GM23338 (cell line): ENCODE measurements around the gene CTNNA3. TPM values are rescaled to one million over a fixed set of nuclear protein-coding genes. Genes with fewer than 3 reads are reported as not detected.

Experiments
- ATAC-seq: fragments of 200-7000 bp; cut with Tn5 transposase; 3 replicates; pipeline ENCODE4 v1.9.1; 2020
- DNase-seq: peaks from one replicate; pipeline ENCODE4 v3.0.0-alpha.2; 2015; ENCODE audit warnings: low spot score
- H2AFZ ChIP-seq: fragments of 200-600 bp; sonication (generic); 2 replicates; pipeline ENCODE4 v1.8.0; 2016; ENCODE audit warnings: antibody characterized with exemption, mild to moderate bottlenecking, moderate library complexity
- H3F3A ChIP-seq: fragments of 200-600 bp; sonication (generic); replicated peaks from 2 replicates; pipeline ENCODE4 v1.8.0; 2017; ENCODE audit warnings: antibody characterized with exemption, mixed run types, low read depth
- H3K27ac ChIP-seq: fragments of 200-600 bp; sonication (generic); 2 replicates; pipeline ENCODE4 v1.6.1; 2016; ENCODE audit warnings: low read depth
- H3K27me3 ChIP-seq: fragments of 200-600 bp; sonication (generic); 2 replicates; pipeline ENCODE4 v1.8.0; 2016; ENCODE audit warnings: mild to moderate bottlenecking, mixed run types, moderate library complexity; ENCODE audit not compliant: insufficient read depth
- H3K36me3 ChIP-seq: fragments of 200-600 bp; sonication (generic); 2 replicates; pipeline ENCODE4 v1.8.0; 2016; ENCODE audit warnings: mild to moderate bottlenecking; ENCODE audit not compliant: insufficient read depth
- H3K4me1 ChIP-seq: fragments of 200-600 bp; sonication (generic); 2 replicates; pipeline ENCODE4 v1.8.0; 2016; ENCODE audit warnings: mild to moderate bottlenecking, moderate library complexity; ENCODE audit not compliant: insufficient read depth
- H3K4me2 ChIP-seq: fragments of 200-600 bp; sonication (generic); 2 replicates; pipeline ENCODE4 v1.7.1; 2017; ENCODE audit warnings: mixed run types
- H3K4me3 ChIP-seq: fragments of 200-600 bp; sonication (generic); 2 replicates; pipeline ENCODE4 v1.6.1; 2016; ENCODE audit warnings: mixed run types
- H3K79me2 ChIP-seq: fragments of 200-600 bp; sonication (generic); replicated peaks from 2 replicates; pipeline ENCODE4 v1.8.0; 2017; ENCODE audit warnings: mild to moderate bottlenecking; ENCODE audit not compliant: insufficient read depth
- H3K9me2 ChIP-seq: fragments of 200-600 bp; sonication (generic); 2 replicates; pipeline ENCODE4 v1.8.0; 2017; ENCODE audit not compliant: insufficient read depth
- H4K20me1 ChIP-seq: fragments of 200-600 bp; sonication (generic); replicated peaks from 2 replicates; pipeline ENCODE4 v1.8.0; 2017; ENCODE audit warnings: mild to moderate bottlenecking; ENCODE audit not compliant: insufficient read depth
- H3K27ac Mint-ChIP-seq: 2 replicates; pipeline ENCODE4 v1.8.0; 2020; ENCODE audit warnings: inconsistent platforms, mild to moderate bottlenecking, moderate library complexity, mixed read lengths
- H3K27me3 Mint-ChIP-seq: 3 replicates; pipeline ENCODE4 v1.8.0; 2022; ENCODE audit warnings: low read depth, mild to moderate bottlenecking, moderate library complexity, mixed read lengths, inconsistent platforms; ENCODE audit not compliant: insufficient read depth, poor library complexity
- H3K36me3 Mint-ChIP-seq: 3 replicates; pipeline ENCODE4 v1.8.0; 2021; ENCODE audit warnings: low read depth, mild to moderate bottlenecking, inconsistent platforms, moderate library complexity, mixed read lengths
- H3K4me1 Mint-ChIP-seq: 3 replicates; pipeline ENCODE4 v1.8.0; 2020; ENCODE audit warnings: mild to moderate bottlenecking, inconsistent platforms, mixed read lengths
- H3K4me3 Mint-ChIP-seq: 3 replicates; pipeline ENCODE4 v1.8.0; 2021; ENCODE audit warnings: moderate library complexity, mild to moderate bottlenecking, inconsistent platforms, mixed read lengths
- H3K9me3 Mint-ChIP-seq: 3 replicates; pipeline ENCODE4 v1.8.0; 2020; ENCODE audit warnings: moderate library complexity, mild to moderate bottlenecking, inconsistent platforms, mixed read lengths
- CREB1 ChIP-seq: fragments of 250-450 bp; sonication (Bioruptor Pico); IDR thresholded peaks from 2 replicates; pipeline ENCODE4 v1.5.0; 2020; ENCODE audit warnings: low read depth, mild to moderate bottlenecking, moderate library complexity
- EZH2 ChIP-seq: fragments of 200-600 bp; sonication (generic); IDR thresholded peaks from one replicate; pipeline ENCODE4 v1.8.0; 2017; ENCODE audit warnings: antibody characterized with exemption, mild to moderate bottlenecking, low read depth; ENCODE audit not compliant: unreplicated experiment
- EZH2phosphoT487 ChIP-seq: fragments of 200-600 bp; sonication (generic); IDR thresholded peaks from one replicate; pipeline ENCODE4 v1.8.1; 2018; ENCODE audit warnings: antibody characterized with exemption; ENCODE audit not compliant: unreplicated experiment
- JUNB ChIP-seq: IDR thresholded peaks from one replicate; pipeline ENCODE4 v1.6.1; 2016; ENCODE audit warnings: antibody characterized with exemption; ENCODE audit not compliant: unreplicated experiment
- NANOG ChIP-seq: IDR thresholded peaks from 2 replicates; pipeline ENCODE4 v1.6.1; 2016; ENCODE audit warnings: antibody characterized with exemption, borderline replicate concordance
- POLR2AphosphoS5 ChIP-seq: IDR thresholded peaks from 2 replicates; pipeline ENCODE4 v1.6.1; 2016; ENCODE audit warnings: antibody characterized with exemption, low read depth
- STAT1 ChIP-seq: IDR thresholded peaks from one replicate; pipeline ENCODE4 v1.6.1; 2016; ENCODE audit warnings: antibody characterized with exemption; ENCODE audit not compliant: unreplicated experiment
- ZNF114 ChIP-seq: fragments of 250-450 bp; sonication (Bioruptor Pico); IDR thresholded peaks from 2 replicates; pipeline ENCODE4 v1.5.0; 2020; ENCODE audit warnings: mild to moderate bottlenecking, moderate library complexity
- ZNF331 ChIP-seq: fragments of 250-450 bp; sonication (Bioruptor Pico); IDR thresholded peaks from 2 replicates; pipeline ENCODE4 v1.5.0; 2020; ENCODE audit warnings: low read depth, mild to moderate bottlenecking, moderate library complexity
- polyA plus RNA-seq: library from polyadenylated mRNA; unstranded; fragments of >200 nt; fragmentation: Nextera tagmentation; extraction: Ambion mirVana; gene quantifications from 2 replicates; pipeline ENCODE4 v1.2.1, GENCODE V29; 2016
- total RNA-seq: library from RNA; depleted of rRNA; stranded (reverse); fragments of >200 nt; shearing (Covaris generic); gene quantifications from 2 replicates; pipeline ENCODE4 v1.2.3, GENCODE V29; 2014
- TF ChIP-seq, protein P1 (sequence below): IDR thresholded peaks from one replicate; pipeline ENCODE4 v1.6.1; 2018; ENCODE audit warnings: antibody characterized with exemption; ENCODE audit not compliant: unreplicated experiment
- TF ChIP-seq, protein P2 (sequence below): fragments of 250-450 bp; sonication (Bioruptor Pico); IDR thresholded peaks from 2 replicates; pipeline ENCODE4 v1.5.0; 2020; ENCODE audit warnings: mild to moderate bottlenecking, moderate library complexity
- TF ChIP-seq, protein P3 (sequence below): IDR thresholded peaks from 2 replicates; pipeline ENCODE4 v1.6.1; 2016; ENCODE audit warnings: antibody characterized with exemption
- TF ChIP-seq, protein P4 (sequence below), 2 experiments: fragments of 200-600 bp in 1 of 2; sonication (generic) in 1 of 2; conservative IDR thresholded peaks; 2 replicates each; pipeline versions ENCODE4 v1.5.1 to v1.6.1; 2016 to 2017; ENCODE audit warnings: antibody characterized with exemption in 2 of 2, low read depth in 2 of 2, mild to moderate bottlenecking in 2 of 2, moderate library complexity in 1 of 2

The CTNNA3 gene
- total and polyA plus RNA-seq, 2 experiments from 2014 or later, result 0.71 to 3.3 TPM

DNA sequence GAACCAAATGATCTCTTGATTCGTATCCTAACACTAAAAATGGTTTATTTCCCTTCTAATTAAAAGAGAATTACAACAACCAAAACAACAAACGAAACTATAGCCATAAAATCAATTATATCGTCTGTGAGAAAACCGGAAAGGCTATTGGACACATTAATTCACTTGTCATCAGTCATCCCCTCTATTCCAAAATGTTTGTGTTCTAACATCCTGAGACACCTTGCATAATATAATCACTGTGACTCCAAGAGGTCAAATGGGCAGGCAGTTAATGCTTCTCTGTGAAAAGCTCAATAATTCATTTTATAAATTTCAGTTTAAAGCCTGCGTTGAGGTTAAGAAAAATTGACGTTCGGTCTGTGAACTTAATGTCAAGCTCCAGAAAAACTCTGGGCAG is 770.6 kb downstream of the CTNNA3 start:
- Histone ChIP-seq H3K4me1 (peaks cover 36% of the 10 kb centered on the region), H2AFZ (no peak overlapping the region), H3K79me2 (no peaks in the 10 kb centered on the region), H3K36me3 (no peaks in the 10 kb centered on the region), H3K9me2 (no peaks in the 10 kb centered on the region), H3K27me3 (peaks cover 36% of the 10 kb centered on the region), H3K4me2 (peak overlapping the region; percentile 69), H3F3A (no peaks in the 10 kb centered on the region), H4K20me1 (no peaks in the 10 kb centered on the region), H3K4me3 (peak overlapping the region; percentile 35), H3K27ac (peak overlapping the region; percentile 45; the same call in 1 of the 2 replicates)
- H3K27me3 Mint-ChIP-seq, result peaks cover 21% of the 10 kb centered on the region
- ATAC-seq (no peak), DNase-seq (no peak)
- TF ChIP-seq NANOG, result no peak
- TF ChIP-seq ZNF114 (CRISPR knock-in tag), result no peak
- TF ChIP-seq, protein P1, sequence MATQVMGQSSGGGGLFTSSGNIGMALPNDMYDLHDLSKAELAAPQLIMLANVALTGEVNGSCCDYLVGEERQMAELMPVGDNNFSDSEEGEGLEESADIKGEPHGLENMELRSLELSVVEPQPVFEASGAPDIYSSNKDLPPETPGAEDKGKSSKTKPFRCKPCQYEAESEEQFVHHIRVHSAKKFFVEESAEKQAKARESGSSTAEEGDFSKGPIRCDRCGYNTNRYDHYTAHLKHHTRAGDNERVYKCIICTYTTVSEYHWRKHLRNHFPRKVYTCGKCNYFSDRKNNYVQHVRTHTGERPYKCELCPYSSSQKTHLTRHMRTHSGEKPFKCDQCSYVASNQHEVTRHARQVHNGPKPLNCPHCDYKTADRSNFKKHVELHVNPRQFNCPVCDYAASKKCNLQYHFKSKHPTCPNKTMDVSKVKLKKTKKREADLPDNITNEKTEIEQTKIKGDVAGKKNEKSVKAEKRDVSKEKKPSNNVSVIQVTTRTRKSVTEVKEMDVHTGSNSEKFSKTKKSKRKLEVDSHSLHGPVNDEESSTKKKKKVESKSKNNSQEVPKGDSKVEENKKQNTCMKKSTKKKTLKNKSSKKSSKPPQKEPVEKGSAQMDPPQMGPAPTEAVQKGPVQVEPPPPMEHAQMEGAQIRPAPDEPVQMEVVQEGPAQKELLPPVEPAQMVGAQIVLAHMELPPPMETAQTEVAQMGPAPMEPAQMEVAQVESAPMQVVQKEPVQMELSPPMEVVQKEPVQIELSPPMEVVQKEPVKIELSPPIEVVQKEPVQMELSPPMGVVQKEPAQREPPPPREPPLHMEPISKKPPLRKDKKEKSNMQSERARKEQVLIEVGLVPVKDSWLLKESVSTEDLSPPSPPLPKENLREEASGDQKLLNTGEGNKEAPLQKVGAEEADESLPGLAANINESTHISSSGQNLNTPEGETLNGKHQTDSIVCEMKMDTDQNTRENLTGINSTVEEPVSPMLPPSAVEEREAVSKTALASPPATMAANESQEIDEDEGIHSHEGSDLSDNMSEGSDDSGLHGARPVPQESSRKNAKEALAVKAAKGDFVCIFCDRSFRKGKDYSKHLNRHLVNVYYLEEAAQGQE, result no peak
- no peak for TF ChIP-seq STAT1
- no peak for TF ChIP-seq JUNB
- TF ChIP-seq, protein P2, sequence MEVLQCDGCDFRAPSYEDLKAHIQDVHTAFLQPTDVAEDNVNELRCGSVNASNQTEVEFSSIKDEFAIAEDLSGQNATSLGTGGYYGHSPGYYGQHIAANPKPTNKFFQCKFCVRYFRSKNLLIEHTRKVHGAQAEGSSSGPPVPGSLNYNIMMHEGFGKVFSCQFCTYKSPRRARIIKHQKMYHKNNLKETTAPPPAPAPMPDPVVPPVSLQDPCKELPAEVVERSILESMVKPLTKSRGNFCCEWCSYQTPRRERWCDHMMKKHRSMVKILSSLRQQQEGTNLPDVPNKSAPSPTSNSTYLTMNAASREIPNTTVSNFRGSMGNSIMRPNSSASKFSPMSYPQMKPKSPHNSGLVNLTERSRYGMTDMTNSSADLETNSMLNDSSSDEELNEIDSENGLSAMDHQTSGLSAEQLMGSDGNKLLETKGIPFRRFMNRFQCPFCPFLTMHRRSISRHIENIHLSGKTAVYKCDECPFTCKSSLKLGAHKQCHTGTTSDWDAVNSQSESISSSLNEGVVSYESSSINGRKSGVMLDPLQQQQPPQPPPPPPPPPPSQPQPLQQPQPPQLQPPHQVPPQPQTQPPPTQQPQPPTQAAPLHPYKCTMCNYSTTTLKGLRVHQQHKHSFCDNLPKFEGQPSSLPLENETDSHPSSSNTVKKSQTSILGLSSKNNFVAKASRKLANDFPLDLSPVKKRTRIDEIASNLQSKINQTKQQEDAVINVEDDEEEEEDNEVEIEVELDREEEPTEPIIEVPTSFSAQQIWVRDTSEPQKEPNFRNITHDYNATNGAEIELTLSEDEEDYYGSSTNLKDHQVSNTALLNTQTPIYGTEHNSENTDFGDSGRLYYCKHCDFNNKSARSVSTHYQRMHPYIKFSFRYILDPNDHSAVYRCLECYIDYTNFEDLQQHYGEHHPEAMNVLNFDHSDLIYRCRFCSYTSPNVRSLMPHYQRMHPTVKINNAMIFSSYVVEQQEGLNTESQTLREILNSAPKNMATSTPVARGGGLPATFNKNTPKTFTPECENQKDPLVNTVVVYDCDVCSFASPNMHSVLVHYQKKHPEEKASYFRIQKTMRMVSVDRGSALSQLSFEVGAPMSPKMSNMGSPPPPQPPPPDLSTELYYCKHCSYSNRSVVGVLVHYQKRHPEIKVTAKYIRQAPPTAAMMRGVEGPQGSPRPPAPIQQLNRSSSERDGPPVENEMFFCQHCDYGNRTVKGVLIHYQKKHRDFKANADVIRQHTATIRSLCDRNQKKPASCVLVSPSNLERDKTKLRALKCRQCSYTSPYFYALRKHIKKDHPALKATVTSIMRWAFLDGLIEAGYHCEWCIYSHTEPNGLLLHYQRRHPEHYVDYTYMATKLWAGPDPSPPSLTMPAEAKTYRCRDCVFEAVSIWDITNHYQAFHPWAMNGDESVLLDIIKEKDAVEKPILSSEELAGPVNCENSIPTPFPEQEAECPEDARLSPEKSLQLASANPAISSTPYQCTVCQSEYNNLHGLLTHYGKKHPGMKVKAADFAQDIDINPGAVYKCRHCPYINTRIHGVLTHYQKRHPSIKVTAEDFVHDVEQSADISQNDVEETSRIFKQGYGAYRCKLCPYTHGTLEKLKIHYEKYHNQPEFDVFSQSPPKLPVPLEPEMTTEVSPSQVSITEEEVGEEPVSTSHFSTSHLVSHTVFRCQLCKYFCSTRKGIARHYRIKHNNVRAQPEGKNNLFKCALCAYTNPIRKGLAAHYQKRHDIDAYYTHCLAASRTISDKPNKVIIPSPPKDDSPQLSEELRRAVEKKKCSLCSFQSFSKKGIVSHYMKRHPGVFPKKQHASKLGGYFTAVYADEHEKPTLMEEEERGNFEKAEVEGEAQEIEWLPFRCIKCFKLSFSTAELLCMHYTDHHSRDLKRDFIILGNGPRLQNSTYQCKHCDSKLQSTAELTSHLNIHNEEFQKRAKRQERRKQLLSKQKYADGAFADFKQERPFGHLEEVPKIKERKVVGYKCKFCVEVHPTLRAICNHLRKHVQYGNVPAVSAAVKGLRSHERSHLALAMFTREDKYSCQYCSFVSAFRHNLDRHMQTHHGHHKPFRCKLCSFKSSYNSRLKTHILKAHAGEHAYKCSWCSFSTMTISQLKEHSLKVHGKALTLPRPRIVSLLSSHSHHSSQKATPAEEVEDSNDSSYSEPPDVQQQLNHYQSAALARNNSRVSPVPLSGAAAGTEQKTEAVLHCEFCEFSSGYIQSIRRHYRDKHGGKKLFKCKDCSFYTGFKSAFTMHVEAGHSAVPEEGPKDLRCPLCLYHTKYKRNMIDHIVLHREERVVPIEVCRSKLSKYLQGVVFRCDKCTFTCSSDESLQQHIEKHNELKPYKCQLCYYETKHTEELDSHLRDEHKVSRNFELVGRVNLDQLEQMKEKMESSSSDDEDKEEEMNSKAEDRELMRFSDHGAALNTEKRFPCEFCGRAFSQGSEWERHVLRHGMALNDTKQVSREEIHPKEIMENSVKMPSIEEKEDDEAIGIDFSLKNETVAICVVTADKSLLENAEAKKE, result no peak
- no peak for TF ChIP-seq ZNF331 (CRISPR knock-in tag)
- TF ChIP-seq, protein P3, sequence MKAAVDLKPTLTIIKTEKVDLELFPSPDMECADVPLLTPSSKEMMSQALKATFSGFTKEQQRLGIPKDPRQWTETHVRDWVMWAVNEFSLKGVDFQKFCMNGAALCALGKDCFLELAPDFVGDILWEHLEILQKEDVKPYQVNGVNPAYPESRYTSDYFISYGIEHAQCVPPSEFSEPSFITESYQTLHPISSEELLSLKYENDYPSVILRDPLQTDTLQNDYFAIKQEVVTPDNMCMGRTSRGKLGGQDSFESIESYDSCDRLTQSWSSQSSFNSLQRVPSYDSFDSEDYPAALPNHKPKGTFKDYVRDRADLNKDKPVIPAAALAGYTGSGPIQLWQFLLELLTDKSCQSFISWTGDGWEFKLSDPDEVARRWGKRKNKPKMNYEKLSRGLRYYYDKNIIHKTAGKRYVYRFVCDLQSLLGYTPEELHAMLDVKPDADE, result no peak
- TF ChIP-seq CREB1 (CRISPR knock-in tag), result no peak
- TF ChIP-seq, protein P4, sequence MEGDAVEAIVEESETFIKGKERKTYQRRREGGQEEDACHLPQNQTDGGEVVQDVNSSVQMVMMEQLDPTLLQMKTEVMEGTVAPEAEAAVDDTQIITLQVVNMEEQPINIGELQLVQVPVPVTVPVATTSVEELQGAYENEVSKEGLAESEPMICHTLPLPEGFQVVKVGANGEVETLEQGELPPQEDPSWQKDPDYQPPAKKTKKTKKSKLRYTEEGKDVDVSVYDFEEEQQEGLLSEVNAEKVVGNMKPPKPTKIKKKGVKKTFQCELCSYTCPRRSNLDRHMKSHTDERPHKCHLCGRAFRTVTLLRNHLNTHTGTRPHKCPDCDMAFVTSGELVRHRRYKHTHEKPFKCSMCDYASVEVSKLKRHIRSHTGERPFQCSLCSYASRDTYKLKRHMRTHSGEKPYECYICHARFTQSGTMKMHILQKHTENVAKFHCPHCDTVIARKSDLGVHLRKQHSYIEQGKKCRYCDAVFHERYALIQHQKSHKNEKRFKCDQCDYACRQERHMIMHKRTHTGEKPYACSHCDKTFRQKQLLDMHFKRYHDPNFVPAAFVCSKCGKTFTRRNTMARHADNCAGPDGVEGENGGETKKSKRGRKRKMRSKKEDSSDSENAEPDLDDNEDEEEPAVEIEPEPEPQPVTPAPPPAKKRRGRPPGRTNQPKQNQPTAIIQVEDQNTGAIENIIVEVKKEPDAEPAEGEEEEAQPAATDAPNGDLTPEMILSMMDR (conservative IDR thresholded peaks at IDR 0.05; ENCODE audit: low read depth in 2 of 2), result no peak
- TF ChIP-seq EZH2, result no peak
- no peak for TF ChIP-seq POLR2AphosphoS5
- no peak for TF ChIP-seq EZH2phosphoT487
- peaks cover 4% of the 10 kb centered on the region; the same call in 2 of the 3 replicates for H3K9me3 Mint-ChIP-seq
- peaks cover 43% of the 10 kb centered on the region for H3K4me1 Mint-ChIP-seq
- peak overlapping the region; percentile 46; the same call in 1 of the 2 replicates for H3K27ac Mint-ChIP-seq
- H3K36me3 Mint-ChIP-seq, result peaks cover 8% of the 10 kb centered on the region; the same call in 1 of the 3 replicates
- peak overlapping the region; percentile 74 for H3K4me3 Mint-ChIP-seq
